HEK293 (cell line): Measurements from ENCODE around the gene NPR2.

Source experiments
- CTCF ChIA-PET: fragments of 350-600 bp; formaldehyde crosslinking; extraction: SDS; loops from one replicate; lab custom pipeline; 2021; ENCODE audit warnings: antibody characterized with exemption; lab: Yijun Ruan, JAX
- POLR2A ChIA-PET: fragments of 300-600 bp; formaldehyde crosslinking; extraction: SDS; loops from one replicate; lab custom pipeline; 2020; ENCODE audit warnings: antibody characterized with exemption, inconsistent platforms; lab: Yijun Ruan, JAX
- H3K27ac ChIP-seq: fragments of 200-500 bp; sonication (Bioruptor generic); 2 replicates; pipeline ENCODE4 v1.5.1; 2014; ENCODE audit warnings: low read depth, low read length, control low read depth, inconsistent platforms; ENCODE audit errors: extremely low read depth
- H3K36me3 ChIP-seq, 2 experiments: fragments of 200-500 bp in 1 of 2; sonication (Bioruptor generic) in 1 of 2; 1 replicate in 1 of 2; 2 replicates in 1 of 2; pipeline ENCODE4 v1.5.1; 2014 to 2017; ENCODE audit warnings: inconsistent platforms in 2 of 2, low read length in 2 of 2; ENCODE audit not compliant: control insufficient read depth in 2 of 2, insufficient read depth in 1 of 2
- H3K4me1 ChIP-seq: fragments of 200-500 bp; sonication (Bioruptor generic); 2 replicates; pipeline ENCODE4 v1.5.1; 2014; ENCODE audit warnings: mild to moderate bottlenecking, low read length, inconsistent platforms; ENCODE audit not compliant: control insufficient read depth, insufficient read depth
- H3K4me3 ChIP-seq: 2 replicates; pipeline ENCODE4 v1.5.1; 2011; ENCODE audit warnings: low read depth, mild to moderate bottlenecking, control low read depth, low read length, moderate library complexity
- H3K9me3 ChIP-seq: fragments of 200-500 bp; sonication (Bioruptor generic); 2 replicates; pipeline ENCODE4 v1.5.1; 2014; ENCODE audit warnings: low read depth, low read length, inconsistent platforms; ENCODE audit not compliant: control insufficient read depth, insufficient read depth
- FEZF1 ChIP-seq: fragments of 450-650 bp; formaldehyde crosslinking; IDR thresholded peaks from 2 replicates; pipeline ENCODE4 v1.5.1; 2016; ENCODE audit warnings: missing biosample characterization, missing genetic modification characterization
- GLIS1 ChIP-seq: fragments of 450-650 bp; formaldehyde crosslinking; IDR thresholded peaks from 2 replicates; pipeline ENCODE4 v1.5.1; 2016; ENCODE audit warnings: missing biosample characterization, missing genetic modification characterization
- MYNN ChIP-seq: fragments of 450-650 bp; formaldehyde crosslinking; IDR thresholded peaks from 2 replicates; pipeline ENCODE4 v1.5.1; 2016; ENCODE audit warnings: missing biosample characterization, missing genetic modification characterization, borderline replicate concordance
- OSR2 ChIP-seq: fragments of 450-650 bp; formaldehyde crosslinking; IDR thresholded peaks from 2 replicates; pipeline ENCODE4 v1.5.1; 2016; ENCODE audit warnings: missing biosample characterization, missing genetic modification characterization
- PRDM1 ChIP-seq: fragments of 450-650 bp; formaldehyde crosslinking; IDR thresholded peaks from 2 replicates; pipeline ENCODE4; 2016; ENCODE audit warnings: missing biosample characterization, missing genetic modification characterization
- ZBTB17 ChIP-seq: fragments of 450-650 bp; formaldehyde crosslinking; IDR thresholded peaks from 2 replicates; pipeline ENCODE4 v1.5.1; 2016; ENCODE audit warnings: missing biosample characterization, missing genetic modification characterization
- ZBTB21 ChIP-seq: fragments of 450-650 bp; formaldehyde crosslinking; IDR thresholded peaks from 2 replicates; pipeline ENCODE4 v1.5.1; 2017; ENCODE audit warnings: missing biosample characterization, missing genetic modification characterization
- ZFHX2 ChIP-seq: fragments of 450-650 bp; formaldehyde crosslinking; conservative IDR thresholded peaks from 2 replicates; pipeline ENCODE4 v1.5.1; 2016; ENCODE audit warnings: missing biosample characterization, missing genetic modification characterization
- ZFP41 ChIP-seq: fragments of 450-650 bp; formaldehyde crosslinking; IDR thresholded peaks from 2 replicates; pipeline ENCODE4 v1.5.1; 2016; ENCODE audit warnings: missing biosample characterization, missing genetic modification characterization, borderline replicate concordance
- ZFP69B ChIP-seq: fragments of 450-650 bp; formaldehyde crosslinking; IDR thresholded peaks from 2 replicates; pipeline ENCODE4 v1.5.1; 2016; ENCODE audit warnings: missing biosample characterization, missing genetic modification characterization
- ZNF169 ChIP-seq: fragments of 450-650 bp; formaldehyde crosslinking; IDR thresholded peaks from 2 replicates; pipeline ENCODE4 v1.5.1; 2016; ENCODE audit warnings: missing biosample characterization, missing genetic modification characterization
- ZNF239 ChIP-seq: fragments of 450-650 bp; formaldehyde crosslinking; IDR thresholded peaks from 2 replicates; pipeline ENCODE4 v1.5.1; 2016; ENCODE audit warnings: missing biosample characterization, missing genetic modification characterization
- ZNF248 ChIP-seq: fragments of 450-650 bp; formaldehyde crosslinking; IDR thresholded peaks from 2 replicates; pipeline ENCODE4 v1.5.1; 2017; ENCODE audit warnings: missing biosample characterization, missing genetic modification characterization
- ZNF398 ChIP-seq: fragments of 450-650 bp; formaldehyde crosslinking; IDR thresholded peaks from 2 replicates; pipeline ENCODE4 v1.5.1; 2017; ENCODE audit warnings: missing biosample characterization, missing genetic modification characterization
- ZNF433 ChIP-seq: fragments of 450-650 bp; formaldehyde crosslinking; IDR thresholded peaks from 2 replicates; pipeline ENCODE4 v1.5.1; 2016; ENCODE audit warnings: missing biosample characterization, missing genetic modification characterization, low read depth
- ZNF48 ChIP-seq: fragments of 450-650 bp; formaldehyde crosslinking; IDR thresholded peaks from 2 replicates; pipeline ENCODE4 v1.5.1; 2016; ENCODE audit warnings: missing biosample characterization, missing genetic modification characterization
- ZNF513 ChIP-seq: fragments of 450-650 bp; IDR thresholded peaks from 2 replicates; pipeline ENCODE4 v1.5.1; 2018; ENCODE audit warnings: missing biosample characterization, missing genetic modification characterization
- ZNF645 ChIP-seq: fragments of 450-650 bp; formaldehyde crosslinking; IDR thresholded peaks from 2 replicates; pipeline ENCODE4; 2016; ENCODE audit warnings: missing biosample characterization, missing genetic modification characterization
- ZNF707 ChIP-seq: fragments of 450-650 bp; formaldehyde crosslinking; IDR thresholded peaks from 2 replicates; pipeline ENCODE4 v1.5.1; 2016; ENCODE audit warnings: missing biosample characterization, missing genetic modification characterization
- ZNF776 ChIP-seq: fragments of 450-650 bp; formaldehyde crosslinking; IDR thresholded peaks from 2 replicates; pipeline ENCODE4 v1.5.0; 2017; ENCODE audit warnings: missing biosample characterization, missing genetic modification characterization, borderline replicate concordance
- ZNF785 ChIP-seq: fragments of 450-650 bp; formaldehyde crosslinking; IDR thresholded peaks from 2 replicates; pipeline ENCODE4 v1.5.1; 2016; ENCODE audit warnings: missing biosample characterization, missing genetic modification characterization
- ZNF792 ChIP-seq: fragments of 450-650 bp; formaldehyde crosslinking; IDR thresholded peaks from 2 replicates; pipeline ENCODE4 v1.5.1; 2016; ENCODE audit warnings: missing biosample characterization, missing genetic modification characterization
- TF ChIP-seq, protein P1 (sequence below): fragments of 450-650 bp; formaldehyde crosslinking; IDR thresholded peaks from 2 replicates; pipeline ENCODE4 v1.5.1; 2016; ENCODE audit warnings: missing biosample characterization, missing genetic modification characterization
- TF ChIP-seq, protein P2 (sequence below): fragments of 450-650 bp; formaldehyde crosslinking; IDR thresholded peaks from 2 replicates; pipeline ENCODE4 v1.5.1; 2017; ENCODE audit warnings: missing biosample characterization, missing genetic modification characterization
- TF ChIP-seq, protein P3 (sequence below): fragments of 450-650 bp; formaldehyde crosslinking; IDR thresholded peaks from 2 replicates; pipeline ENCODE4 v1.5.1; 2017; ENCODE audit warnings: missing biosample characterization, mild to moderate bottlenecking, missing genetic modification characterization, moderate library complexity
- TF ChIP-seq, protein P4 (sequence below): fragments of 450-650 bp; formaldehyde crosslinking; IDR thresholded peaks from 2 replicates; pipeline ENCODE4 v1.5.1; 2016; ENCODE audit warnings: missing biosample characterization, missing genetic modification characterization

Gene NPR2

GRCh38 chr9:35766997-35767396 is 24.4 kb upstream of the NPR2 start:
- no peaks in the 10 kb centered on the region for H3K9me3 ChIP-seq
- ChIA-PET POLR2A (interaction anchor here (0.7 kb wide), 1 partner anchor 45 kb away, joined by 6 read pairs; the partner anchor contains the start of gene SPAG8), CTCF (no interaction called here)
- no peaks in the 10 kb centered on the region for H3K36me3 ChIP-seq
- no peak for TF ChIP-seq ZNF239 (tag by site-specific recombination)
- no peak for TF ChIP-seq ZFP69B (tag by site-specific recombination)
- no peak for TF ChIP-seq GLIS1 (tag by site-specific recombination)
- no peak for TF ChIP-seq ZNF785
- TF ChIP-seq ZFP41 (tag by site-specific recombination), result no peak
- TF ChIP-seq PRDM1, result no peak
- peak; percentile 70 for TF ChIP-seq FEZF1 (tag by site-specific recombination)
- TF ChIP-seq, protein P1, sequence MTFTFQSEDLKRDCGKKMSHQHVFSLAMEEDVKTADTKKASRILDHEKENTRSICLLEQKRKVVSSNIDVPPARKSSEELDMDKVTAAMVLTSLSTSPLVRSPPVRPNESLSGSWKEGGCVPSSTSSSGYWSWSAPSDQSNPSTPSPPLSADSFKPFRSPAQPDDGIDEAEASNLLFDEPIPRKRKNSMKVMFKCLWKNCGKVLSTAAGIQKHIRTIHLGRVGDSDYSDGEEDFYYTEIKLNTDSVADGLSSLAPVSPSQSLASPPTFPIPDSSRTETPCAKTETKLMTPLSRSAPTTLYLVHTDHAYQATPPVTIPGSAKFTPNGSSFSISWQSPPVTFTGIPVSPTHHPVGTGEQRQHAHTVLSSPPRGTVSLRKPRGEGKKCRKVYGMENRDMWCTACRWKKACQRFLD (tag by site-specific recombination), result no peak
- 0 out of 2 replicates have a peak, but pooled peaks have one; percentile 16 for TF ChIP-seq ZBTB17 (tag by site-specific recombination)
- no peak for TF ChIP-seq ZNF169
- TF ChIP-seq, protein P2, sequence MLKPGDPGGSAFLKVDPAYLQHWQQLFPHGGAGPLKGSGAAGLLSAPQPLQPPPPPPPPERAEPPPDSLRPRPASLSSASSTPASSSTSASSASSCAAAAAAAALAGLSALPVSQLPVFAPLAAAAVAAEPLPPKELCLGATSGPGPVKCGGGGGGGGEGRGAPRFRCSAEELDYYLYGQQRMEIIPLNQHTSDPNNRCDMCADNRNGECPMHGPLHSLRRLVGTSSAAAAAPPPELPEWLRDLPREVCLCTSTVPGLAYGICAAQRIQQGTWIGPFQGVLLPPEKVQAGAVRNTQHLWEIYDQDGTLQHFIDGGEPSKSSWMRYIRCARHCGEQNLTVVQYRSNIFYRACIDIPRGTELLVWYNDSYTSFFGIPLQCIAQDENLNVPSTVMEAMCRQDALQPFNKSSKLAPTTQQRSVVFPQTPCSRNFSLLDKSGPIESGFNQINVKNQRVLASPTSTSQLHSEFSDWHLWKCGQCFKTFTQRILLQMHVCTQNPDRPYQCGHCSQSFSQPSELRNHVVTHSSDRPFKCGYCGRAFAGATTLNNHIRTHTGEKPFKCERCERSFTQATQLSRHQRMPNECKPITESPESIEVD (tag by site-specific recombination), result no peak
- TF ChIP-seq ZNF792 (tag by site-specific recombination), result no peak
- TF ChIP-seq ZNF248 (tag by site-specific recombination), result no peak
- no peak for TF ChIP-seq ZNF48 (tag by site-specific recombination)
- TF ChIP-seq ZBTB21, result no peak
- peaks cover 18% of the 10 kb centered on the region for H3K4me1 ChIP-seq
- no peak overlapping the region for H3K4me3 ChIP-seq
- no peak overlapping the region for H3K27ac ChIP-seq

GRCh38 chr9:35767458-35767857 is 23.9 kb upstream of the NPR2 start:
- POLR2A ChIA-PET, result interaction anchor here (0.7 kb wide), 1 partner anchor 44 kb away, joined by 6 read pairs; the partner anchor contains the start of gene SPAG8
- peaks cover 15% of the 10 kb centered on the region for H3K4me1 ChIP-seq
- H3K36me3 ChIP-seq, result no peaks in the 10 kb centered on the region
- H3K4me3 ChIP-seq, result no peak overlapping the region
- H3K27ac ChIP-seq, result no peak overlapping the region
- no peaks in the 10 kb centered on the region for H3K9me3 ChIP-seq
- CTCF ChIA-PET, result no interaction called here
- TF ChIP-seq ZNF707 (tag by site-specific recombination) (no peak), ZNF645 (tag by site-specific recombination) (no peak), MYNN (tag by site-specific recombination) (no peak), ZNF776 (tag by site-specific recombination) (no peak), ZNF513 (tag by site-specific recombination) (no peak), ZNF398 (tag by site-specific recombination) (no peak), OSR2 (tag by site-specific recombination) (no peak), ZFHX2 (tag by site-specific recombination) (no peak), PRDM1 (no peak), ZNF433 (no peak), ZBTB17 (tag by site-specific recombination) (no peak)
- TF ChIP-seq, protein P3, sequence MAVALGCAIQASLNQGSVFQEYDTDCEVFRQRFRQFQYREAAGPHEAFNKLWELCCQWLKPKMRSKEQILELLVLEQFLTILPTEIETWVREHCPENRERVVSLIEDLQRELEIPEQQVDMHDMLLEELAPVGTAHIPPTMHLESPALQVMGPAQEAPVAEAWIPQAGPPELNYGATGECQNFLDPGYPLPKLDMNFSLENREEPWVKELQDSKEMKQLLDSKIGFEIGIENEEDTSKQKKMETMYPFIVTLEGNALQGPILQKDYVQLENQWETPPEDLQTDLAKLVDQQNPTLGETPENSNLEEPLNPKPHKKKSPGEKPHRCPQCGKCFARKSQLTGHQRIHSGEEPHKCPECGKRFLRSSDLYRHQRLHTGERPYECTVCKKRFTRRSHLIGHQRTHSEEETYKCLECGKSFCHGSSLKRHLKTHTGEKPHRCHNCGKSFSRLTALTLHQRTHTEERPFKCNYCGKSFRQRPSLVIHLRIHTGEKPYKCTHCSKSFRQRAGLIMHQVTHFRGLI, result no peak
- TF ChIP-seq, protein P4, sequence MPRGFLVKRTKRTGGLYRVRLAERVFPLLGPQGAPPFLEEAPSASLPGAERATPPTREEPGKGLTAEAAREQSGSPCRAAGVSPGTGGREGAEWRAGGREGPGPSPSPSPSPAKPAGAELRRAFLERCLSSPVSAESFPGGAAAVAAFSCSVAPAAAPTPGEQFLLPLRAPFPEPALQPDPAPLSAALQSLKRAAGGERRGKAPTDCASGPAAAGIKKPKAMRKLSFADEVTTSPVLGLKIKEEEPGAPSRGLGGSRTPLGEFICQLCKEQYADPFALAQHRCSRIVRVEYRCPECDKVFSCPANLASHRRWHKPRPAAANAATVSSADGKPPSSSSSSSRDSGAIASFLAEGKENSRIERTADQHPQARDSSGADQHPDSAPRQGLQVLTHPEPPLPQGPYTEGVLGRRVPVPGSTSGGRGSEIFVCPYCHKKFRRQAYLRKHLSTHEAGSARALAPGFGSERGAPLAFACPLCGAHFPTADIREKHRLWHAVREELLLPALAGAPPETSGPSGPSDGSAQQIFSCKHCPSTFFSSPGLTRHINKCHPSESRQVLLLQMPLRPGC (tag by site-specific recombination), result no peak
